GM12878 (cell line): ENCODE data around the gene ADRB1. TPM values are rescaled to one million over a fixed set of nuclear protein-coding genes. Genes with fewer than 3 reads are reported as not detected.

Experiments
- ATAC-seq: fragments of 200-7000 bp; cut with Tn5 transposase; 3 replicates; pipeline ENCODE4 v1.9.1; 2020; ENCODE audit warnings: mild to moderate bottlenecking, moderate library complexity
- BruUV-seq: library from RNA; stranded (reverse); fragments of 400-500 nt; replicated peaks from 2 replicates; lab custom pipeline; 2021; lab: Mats Ljungman, UMichigan
- CTCF ChIA-PET: fragments of 300-600 bp; sonication (Branson Sonifier 250); formaldehyde crosslinking; extraction: SDS; loops from one replicate; lab custom pipeline; 2021; ENCODE audit warnings: inconsistent platforms; lab: Yijun Ruan, JAX
- POLR2A ChIA-PET: fragments of 350-600 bp; formaldehyde crosslinking; extraction: SDS; loops from one replicate; lab custom pipeline; 2021; ENCODE audit warnings: inconsistent platforms; lab: Charles Lee
- RAD21 ChIA-PET: fragments of 300-600 bp; sonication (Branson Sonifier 250); formaldehyde crosslinking; loops from one replicate; lab custom pipeline; 2023; ENCODE audit warnings: antibody characterized with exemption; ENCODE audit not compliant: unreplicated experiment; lab: Charles Lee
- SMC1A ChIA-PET: fragments of 300-600 bp; sonication (Branson Sonifier 250); formaldehyde crosslinking; loops from one replicate; lab custom pipeline; 2023; ENCODE audit not compliant: unreplicated experiment, uncharacterized antibody; lab: Charles Lee
- DNase-seq: peaks from one replicate; pipeline ENCODE4 v3.0.0-alpha.2; 2011; ENCODE audit warnings: low read depth, low spot score
- FAIRE-seq: peaks from 3 replicates; lab custom pipeline; 2011; peaks lifted over from hg19 to GRCh38; lab: Jason Lieb, UNC
- H2AFZ ChIP-seq: 2 replicates; pipeline ENCODE4 v1.6.0; 2011; ENCODE audit warnings: low read depth, low read length, control low read depth; ENCODE audit not compliant: control insufficient read depth
- H3K27ac ChIP-seq: 2 replicates; pipeline ENCODE4 v1.5.1; 2011; ENCODE audit warnings: control low read depth; ENCODE audit not compliant: control insufficient read depth, insufficient read depth
- H3K27me3 ChIP-seq, 2 experiments: replicated peaks in 1 of 2; 2 replicates each; pipeline versions ENCODE4 v1.6.0 to v1.6.1; 2011; ENCODE audit warnings: low read length in 1 of 2; ENCODE audit not compliant: control insufficient read depth in 2 of 2, insufficient read depth in 2 of 2
- H3K36me3 ChIP-seq, 2 experiments: 2 replicates each; pipeline ENCODE4 v1.5.1; 2011; ENCODE audit warnings: low read length in 1 of 2; ENCODE audit not compliant: control insufficient read depth in 2 of 2, insufficient read depth in 2 of 2
- H3K4me1 ChIP-seq: 2 replicates; pipeline ENCODE4 v1.6.1; 2011; ENCODE audit warnings: mild to moderate bottlenecking, low read length, moderate library complexity, mixed read lengths; ENCODE audit not compliant: control insufficient read depth, insufficient read depth
- H3K4me2 ChIP-seq: 2 replicates; pipeline ENCODE4 v1.6.0; 2011; ENCODE audit warnings: control low read depth; ENCODE audit not compliant: control insufficient read depth, insufficient read depth
- H3K4me3 ChIP-seq: fragments of 200-600 bp; sonication (generic); 2 replicates; pipeline ENCODE4 v1.5.1; 2016
- H3K79me2 ChIP-seq: 2 replicates; pipeline ENCODE4 v1.6.0; 2011; ENCODE audit warnings: low read length; ENCODE audit not compliant: control insufficient read depth, insufficient read depth
- H3K9ac ChIP-seq: 2 replicates; pipeline ENCODE4 v1.8.0; 2011; ENCODE audit warnings: low read length, control low read depth, mixed read lengths; ENCODE audit not compliant: control insufficient read depth, insufficient read depth
- H3K9me3 ChIP-seq: replicated peaks from 3 replicates; pipeline ENCODE4 v1.5.1; 2011; ENCODE audit warnings: mild to moderate bottlenecking, low read length; ENCODE audit not compliant: control insufficient read depth, insufficient read depth
- H4K20me1 ChIP-seq: 2 replicates; pipeline ENCODE4 v1.6.0; 2011; ENCODE audit not compliant: control insufficient read depth, insufficient read depth
- ATF3 ChIP-seq: IDR thresholded peaks from 2 replicates; pipeline ENCODE4 v1.6.1; 2011; ENCODE audit warnings: low read depth, mild to moderate bottlenecking, low read length, moderate library complexity, borderline replicate concordance; ENCODE audit errors: extremely low read depth
- BACH1 ChIP-seq: fragments of 450-650 bp; IDR thresholded peaks from 2 replicates; pipeline ENCODE4 v1.6.1; 2017; ENCODE audit warnings: mild to moderate bottlenecking, borderline replicate concordance
- BRCA1 ChIP-seq: IDR thresholded peaks from 2 replicates; pipeline ENCODE4 v1.6.1; 2011; ENCODE audit warnings: low read depth, low read length, improper control_type of control experiment
- CEBPB ChIP-seq, 2 experiments: fragments of 150-350 bp in 1 of 2; IDR thresholded peaks; 2 replicates each; pipeline ENCODE4 v1.6.1; 2012 to 2014; ENCODE audit warnings: low read depth in 2 of 2, low read length in 2 of 2, borderline replicate concordance in 1 of 2, inconsistent platforms in 1 of 2
- DPF2 ChIP-seq: fragments of 450-650 bp; IDR thresholded peaks from 2 replicates; pipeline ENCODE4 v1.6.1; 2017; ENCODE audit warnings: mild to moderate bottlenecking
- EGR1 ChIP-seq, 2 experiments: IDR thresholded peaks; 1 replicate in 1 of 2; 2 replicates in 1 of 2; pipeline ENCODE4 v1.6.1; 2011 to 2012; ENCODE audit warnings: low read depth in 2 of 2, low read length in 2 of 2, borderline replicate concordance in 1 of 2, mild to moderate bottlenecking in 1 of 2, moderate library complexity in 1 of 2
- IKZF1 ChIP-seq: fragments of 450-650 bp; conservative IDR thresholded peaks from 2 replicates; pipeline ENCODE4 v1.6.1; 2017; ENCODE audit warnings: antibody characterized with exemption, mild to moderate bottlenecking
- KAT2A ChIP-seq: conservative IDR thresholded peaks from 2 replicates; pipeline ENCODE4 v1.6.1; 2011; ENCODE audit warnings: low read depth, low read length; ENCODE audit not compliant: control insufficient read depth
- NR2F1 ChIP-seq: fragments of 450-650 bp; conservative IDR thresholded peaks from 2 replicates; pipeline ENCODE4 v1.6.1; 2017; ENCODE audit warnings: mild to moderate bottlenecking
- POU2F2 ChIP-seq: IDR thresholded peaks from 3 replicates; pipeline ENCODE4 v1.6.1; 2011; ENCODE audit warnings: low read depth, mild to moderate bottlenecking, low read length, borderline replicate concordance
- RUNX3 ChIP-seq: IDR thresholded peaks from 2 replicates; pipeline ENCODE4 v1.6.1; 2012; ENCODE audit warnings: low read length, inconsistent platforms
- SREBF1 ChIP-seq: IDR thresholded peaks from 2 replicates; pipeline ENCODE4 v1.6.1; 2012; ENCODE audit warnings: mild to moderate bottlenecking, low read length
- TAF1 ChIP-seq: IDR thresholded peaks from 2 replicates; pipeline ENCODE4 v1.6.1; 2011; ENCODE audit warnings: mild to moderate bottlenecking, low read depth, low read length, borderline replicate concordance
- TCF12 ChIP-seq: IDR thresholded peaks from 2 replicates; pipeline ENCODE4 v1.6.1; 2011; ENCODE audit warnings: low read depth, mild to moderate bottlenecking, low read length
- YY1 ChIP-seq: IDR thresholded peaks from 2 replicates; pipeline ENCODE4 v1.6.1; 2011; ENCODE audit warnings: low read depth, mild to moderate bottlenecking, low read length
- WGBS: methylation state at CpG from one replicate; pipeline ENCODE4 v1.1.6; 2016; ENCODE audit warnings: low lambda C conversion rate; ENCODE audit not compliant: insufficient replicate concordance, insufficient coverage; ENCODE audit errors: missing lambda C conversion rate; 5-methylcytosine and 5-hydroxymethylcytosine counted together
- in situ Hi-C: fragments of 300-500 bp; cut with MboI; formaldehyde crosslinking; loops from 9 replicates; pipeline ENCODE4 v1.14.3; 2018; ENCODE audit warnings: mixed read lengths
- intact Hi-C: fragments of 100-400 bp; cut with micrococcal nuclease; formaldehyde crosslinking; loops from one replicate; pipeline ENCODE4 v1.14.2; 2022; ENCODE audit not compliant: unreplicated experiment
- polyA plus RNA-seq, 11 experiments: library from polyadenylated mRNA; depleted of rRNA in 4 of 11; unstranded in 6 of 11; stranded (reverse) in 5 of 11; fragments of >200 nt; fragmentation: Nextera tagmentation in 4 of 11; fragmentation: Illumina TruSeq in 1 of 11; extraction: Ambion mirVana in 4 of 11; extraction: Trizol in 1 of 11; gene quantifications; 1 replicate in 1 of 11; 2 replicates in 10 of 11; pipeline versions ENCODE4 v1.2.1 to v1.2.3, GENCODE V29; 2011 to 2016; ENCODE audit warnings: inconsistent platforms in 2 of 11, missing spikeins in 2 of 11, low read depth in 1 of 11
- total RNA-seq, 4 experiments: library from RNA; depleted of rRNA in 3 of 4; stranded (reverse); fragments of >200 nt in 3 of 4; fragmentation: Illumina TruSeq in 1 of 4; extraction: Trizol in 1 of 4; gene quantifications; 2 replicates each; pipeline versions ENCODE4 v1.2.1 to v1.2.3, GENCODE V29; 2013 to 2021
- TF ChIP-seq, protein P1 (sequence below): IDR thresholded peaks from 2 replicates; pipeline ENCODE4 v1.6.1; 2012; ENCODE audit warnings: low read depth, low read length, improper control_type of control experiment
- TF ChIP-seq, protein P2 (sequence below): IDR thresholded peaks from 2 replicates; pipeline ENCODE4 v1.6.1; 2011; ENCODE audit warnings: mild to moderate bottlenecking, low read depth, low read length, moderate library complexity; ENCODE audit not compliant: insufficient replicate concordance
- TF ChIP-seq, protein P3 (sequence below): fragments of 450-650 bp; IDR thresholded peaks from 2 replicates; pipeline ENCODE4 v1.6.1; 2018; ENCODE audit warnings: borderline replicate concordance, mild to moderate bottlenecking; ENCODE audit not compliant: partially characterized antibody

ADRB1 gene
- total and polyA plus RNA-seq, 10 of the 15 experiments (the other 5 are each of a cell fraction or from before 2014, with no cell fraction given) = 0.26 to 4.5 (median 1.1) TPM

GRCh38 chr10:114027041-114027394 is 16.6 kb upstream of the ADRB1 start (continued):
- TF ChIP-seq, protein P1, sequence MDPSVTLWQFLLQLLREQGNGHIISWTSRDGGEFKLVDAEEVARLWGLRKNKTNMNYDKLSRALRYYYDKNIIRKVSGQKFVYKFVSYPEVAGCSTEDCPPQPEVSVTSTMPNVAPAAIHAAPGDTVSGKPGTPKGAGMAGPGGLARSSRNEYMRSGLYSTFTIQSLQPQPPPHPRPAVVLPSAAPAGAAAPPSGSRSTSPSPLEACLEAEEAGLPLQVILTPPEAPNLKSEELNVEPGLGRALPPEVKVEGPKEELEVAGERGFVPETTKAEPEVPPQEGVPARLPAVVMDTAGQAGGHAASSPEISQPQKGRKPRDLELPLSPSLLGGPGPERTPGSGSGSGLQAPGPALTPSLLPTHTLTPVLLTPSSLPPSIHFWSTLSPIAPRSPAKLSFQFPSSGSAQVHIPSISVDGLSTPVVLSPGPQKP = no peak
- TF ChIP-seq TAF1 = no peak
- TF ChIP-seq KAT2A = no peak
- TF ChIP-seq ATF3 = no peak
- no peak for TF ChIP-seq SREBF1
- TF ChIP-seq, all 136 proteins: peak for 0

DNA sequence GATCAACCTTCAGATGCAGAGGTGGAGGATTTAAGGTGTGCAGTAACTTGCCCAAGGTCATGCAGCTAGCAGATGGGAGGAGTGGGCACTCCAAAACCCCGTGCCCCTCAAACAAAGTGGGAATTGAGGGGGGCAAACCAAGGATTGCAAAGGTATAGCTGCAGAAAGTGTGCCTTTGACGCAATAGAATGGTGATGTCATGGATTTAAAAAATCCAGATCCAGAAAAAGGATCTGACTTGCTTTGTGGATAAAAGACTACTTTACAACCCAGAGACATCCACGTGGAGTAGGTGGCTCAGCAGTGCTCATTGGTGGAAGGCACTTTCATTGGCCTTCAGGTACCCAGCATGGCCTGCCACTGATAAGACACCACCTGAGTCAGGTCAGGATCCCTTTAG is 15.7 kb upstream of the ADRB1 start:
- in situ Hi-C loops (no loop called here), intact Hi-C loops (loop anchor here (5.0 kb wide), 1 partner anchor 69 kb away; no protein-coding TSS in a partner anchor)
- no peak overlapping the region for H3K27ac ChIP-seq
- ATAC-seq = no peak
- DNase-seq = no peak
- no peak overlapping the region for H3K4me2 ChIP-seq
- POLR2A ChIA-PET = interaction anchor here (0.6 kb wide), 1 partner anchor 66 kb away, joined by 3 read pairs; no protein-coding TSS in a partner anchor
- no peaks in the 10 kb centered on the region for H3K36me3 ChIP-seq
- FAIRE-seq = no peak
- peaks cover 25% of the 10 kb centered on the region for H3K4me1 ChIP-seq
- no peak overlapping the region for H3K9ac ChIP-seq
- H4K20me1 ChIP-seq = no peaks in the 10 kb centered on the region
- no peak overlapping the region for H2AFZ ChIP-seq
- H3K4me3 ChIP-seq = no peak overlapping the region
- H3K79me2 ChIP-seq = no peaks in the 10 kb centered on the region
- RAD21 ChIA-PET = no interaction called here
- H3K27me3 ChIP-seq = no peaks in the 10 kb centered on the region; a peak in 1 of 4 replicates
- no peaks in the 10 kb centered on the region for H3K9me3 ChIP-seq
- WGBS = 76% methylated on average over 3 of the region's 3 CpGs
- BruUV-seq = no TSS peak
- SMC1A ChIA-PET = no interaction called here
- CTCF ChIA-PET = interaction anchor here (1.1 kb wide), 1 partner anchor 50 kb away, joined by 3 read pairs; no protein-coding TSS in a partner anchor
- TF ChIP-seq POU2F2 = no peak
- no peak for TF ChIP-seq EGR1 (IDR thresholded peaks at IDR 0.05; ENCODE audit: borderline replicate concordance in 1 of 2, low read depth in 2 of 2, low read length in 2 of 2)
- TF ChIP-seq IKZF1 = no peak
- no peak for TF ChIP-seq YY1
- TF ChIP-seq, protein P2, sequence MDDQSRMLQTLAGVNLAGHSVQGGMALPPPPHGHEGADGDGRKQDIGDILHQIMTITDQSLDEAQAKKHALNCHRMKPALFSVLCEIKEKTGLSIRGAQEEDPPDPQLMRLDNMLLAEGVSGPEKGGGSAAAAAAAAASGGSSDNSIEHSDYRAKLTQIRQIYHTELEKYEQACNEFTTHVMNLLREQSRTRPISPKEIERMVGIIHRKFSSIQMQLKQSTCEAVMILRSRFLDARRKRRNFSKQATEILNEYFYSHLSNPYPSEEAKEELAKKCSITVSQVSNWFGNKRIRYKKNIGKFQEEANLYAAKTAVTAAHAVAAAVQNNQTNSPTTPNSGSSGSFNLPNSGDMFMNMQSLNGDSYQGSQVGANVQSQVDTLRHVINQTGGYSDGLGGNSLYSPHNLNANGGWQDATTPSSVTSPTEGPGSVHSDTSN = no peak
- TF ChIP-seq DPF2 = no peak
- TF ChIP-seq BACH1 = no peak
- no peak for TF ChIP-seq BRCA1
- no peak for TF ChIP-seq RUNX3
- TF ChIP-seq NR2F1 = no peak
- no peak for TF ChIP-seq CEBPB (IDR thresholded peaks at IDR 0.05; ENCODE audit: borderline replicate concordance in 1 of 2, low read depth in 2 of 2, low read length in 2 of 2)
- TF ChIP-seq, protein P3, sequence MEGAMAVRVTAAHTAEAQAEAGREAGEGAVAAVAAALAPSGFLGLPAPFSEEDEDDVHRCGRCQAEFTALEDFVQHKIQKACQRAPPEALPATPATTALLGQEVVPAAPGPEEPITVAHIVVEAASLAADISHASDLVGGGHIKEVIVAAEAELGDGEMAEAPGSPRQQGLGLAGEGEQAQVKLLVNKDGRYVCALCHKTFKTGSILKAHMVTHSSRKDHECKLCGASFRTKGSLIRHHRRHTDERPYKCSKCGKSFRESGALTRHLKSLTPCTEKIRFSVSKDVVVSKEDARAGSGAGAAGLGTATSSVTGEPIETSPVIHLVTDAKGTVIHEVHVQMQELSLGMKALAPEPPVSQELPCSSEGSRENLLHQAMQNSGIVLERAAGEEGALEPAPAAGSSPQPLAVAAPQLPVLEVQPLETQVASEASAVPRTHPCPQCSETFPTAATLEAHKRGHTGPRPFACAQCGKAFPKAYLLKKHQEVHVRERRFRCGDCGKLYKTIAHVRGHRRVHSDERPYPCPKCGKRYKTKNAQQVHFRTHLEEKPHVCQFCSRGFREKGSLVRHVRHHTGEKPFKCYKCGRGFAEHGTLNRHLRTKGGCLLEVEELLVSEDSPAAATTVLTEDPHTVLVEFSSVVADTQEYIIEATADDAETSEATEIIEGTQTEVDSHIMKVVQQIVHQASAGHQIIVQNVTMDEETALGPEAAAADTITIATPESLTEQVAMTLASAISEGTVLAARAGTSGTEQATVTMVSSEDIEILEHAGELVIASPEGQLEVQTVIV = no peak
- no peak for TF ChIP-seq TCF12
